ENCODE data around the gene SEMA3F.

The SEMA3F gene

DNA sequence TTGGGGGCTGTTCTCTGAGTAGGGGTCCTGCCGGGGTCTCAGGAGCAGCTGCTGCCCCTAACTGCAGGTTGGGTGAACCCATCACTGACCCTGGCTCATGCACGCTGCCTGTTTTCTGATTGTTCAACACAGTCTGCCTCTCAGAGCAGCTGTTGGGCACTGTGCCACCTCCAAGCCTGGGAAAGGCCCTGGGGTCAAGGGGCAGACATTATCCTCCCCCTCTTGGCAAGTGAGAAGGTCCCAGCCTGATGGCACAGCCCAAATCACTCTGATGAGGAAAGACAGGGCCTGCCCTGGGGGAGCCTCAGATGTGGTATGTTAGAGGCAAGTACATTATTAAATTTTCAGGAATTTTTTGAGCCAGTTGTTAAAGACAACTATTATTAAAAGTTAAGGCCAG, 22.2 kb downstream of the SEMA3F start:
- POLR2A ChIA-PET (ENCODE audit: low non-redundant PET): no interaction called here
- CTCF ChIA-PET: no interaction called here
- DNase-seq (ENCODE audit: low spot score): no peak
- TF ChIP-seq, protein P1, sequence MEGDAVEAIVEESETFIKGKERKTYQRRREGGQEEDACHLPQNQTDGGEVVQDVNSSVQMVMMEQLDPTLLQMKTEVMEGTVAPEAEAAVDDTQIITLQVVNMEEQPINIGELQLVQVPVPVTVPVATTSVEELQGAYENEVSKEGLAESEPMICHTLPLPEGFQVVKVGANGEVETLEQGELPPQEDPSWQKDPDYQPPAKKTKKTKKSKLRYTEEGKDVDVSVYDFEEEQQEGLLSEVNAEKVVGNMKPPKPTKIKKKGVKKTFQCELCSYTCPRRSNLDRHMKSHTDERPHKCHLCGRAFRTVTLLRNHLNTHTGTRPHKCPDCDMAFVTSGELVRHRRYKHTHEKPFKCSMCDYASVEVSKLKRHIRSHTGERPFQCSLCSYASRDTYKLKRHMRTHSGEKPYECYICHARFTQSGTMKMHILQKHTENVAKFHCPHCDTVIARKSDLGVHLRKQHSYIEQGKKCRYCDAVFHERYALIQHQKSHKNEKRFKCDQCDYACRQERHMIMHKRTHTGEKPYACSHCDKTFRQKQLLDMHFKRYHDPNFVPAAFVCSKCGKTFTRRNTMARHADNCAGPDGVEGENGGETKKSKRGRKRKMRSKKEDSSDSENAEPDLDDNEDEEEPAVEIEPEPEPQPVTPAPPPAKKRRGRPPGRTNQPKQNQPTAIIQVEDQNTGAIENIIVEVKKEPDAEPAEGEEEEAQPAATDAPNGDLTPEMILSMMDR (conservative IDR thresholded peaks at IDR 0.05; ENCODE audit: low read depth): no peak
- H3K27ac ChIP-seq: peak overlapping the region; percentile 99

DNA sequence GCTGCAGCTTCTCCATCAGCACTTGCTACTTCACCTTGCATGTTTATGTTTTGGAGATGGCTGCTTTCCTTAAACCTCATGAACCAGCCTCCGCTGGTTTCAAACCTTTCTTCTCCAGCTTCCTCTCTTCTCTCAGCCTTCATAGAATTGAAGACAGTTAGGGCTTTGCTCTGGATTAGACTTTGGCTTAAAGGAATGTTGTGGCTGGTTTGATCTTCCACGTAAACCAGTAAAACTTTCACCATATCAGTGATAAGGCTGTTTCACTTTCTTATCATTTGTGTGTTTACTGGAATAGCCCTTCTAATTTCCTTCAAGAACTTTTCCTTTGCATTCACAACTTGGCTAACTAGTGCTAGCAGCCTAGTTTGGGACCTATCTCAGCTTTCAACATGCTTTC, 24.6 kb downstream of the SEMA3F start:
- H3K27ac ChIP-seq: peak overlapping the region; percentile 99; the same call in 1 of the 2 replicates
- TF ChIP-seq, protein P1 (conservative IDR thresholded peaks at IDR 0.05; ENCODE audit: low read depth): no peak
- POLR2A ChIA-PET (ENCODE audit: low non-redundant PET): no interaction called here
- DNase-seq (ENCODE audit: low spot score): no peak
- CTCF ChIA-PET: interaction anchor here (0.5 kb wide), 1 partner anchor 72 kb away, joined by 3 read pairs; no protein-coding TSS in a partner anchor

DNA sequence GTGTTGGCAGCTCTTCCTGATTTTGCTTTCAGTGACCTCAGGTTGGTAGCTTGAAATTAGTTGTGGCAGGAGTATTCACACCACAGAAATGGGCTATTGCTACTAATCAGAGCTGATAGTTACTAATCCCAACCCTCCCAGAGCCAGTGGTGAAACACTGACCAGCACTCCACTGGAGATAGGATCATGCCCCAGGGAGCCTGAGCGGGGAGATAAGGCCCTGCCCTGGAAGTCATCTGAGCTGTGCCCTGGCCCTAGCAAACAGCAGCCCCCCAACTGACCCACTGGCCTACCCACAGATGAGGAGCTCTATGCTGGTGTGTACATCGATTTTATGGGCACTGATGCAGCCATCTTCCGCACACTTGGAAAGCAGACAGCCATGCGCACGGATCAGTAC, 26.9 kb downstream of the SEMA3F start:
- no peak for DNase-seq (ENCODE audit: low spot score)
- TF ChIP-seq, protein P1 (conservative IDR thresholded peaks at IDR 0.05; ENCODE audit: low read depth): no peak
- ChIA-PET POLR2A (ENCODE audit: low non-redundant PET) (no interaction called here), CTCF (no interaction called here)
- peak overlapping the region; percentile 80 for H3K27ac ChIP-seq

DNA sequence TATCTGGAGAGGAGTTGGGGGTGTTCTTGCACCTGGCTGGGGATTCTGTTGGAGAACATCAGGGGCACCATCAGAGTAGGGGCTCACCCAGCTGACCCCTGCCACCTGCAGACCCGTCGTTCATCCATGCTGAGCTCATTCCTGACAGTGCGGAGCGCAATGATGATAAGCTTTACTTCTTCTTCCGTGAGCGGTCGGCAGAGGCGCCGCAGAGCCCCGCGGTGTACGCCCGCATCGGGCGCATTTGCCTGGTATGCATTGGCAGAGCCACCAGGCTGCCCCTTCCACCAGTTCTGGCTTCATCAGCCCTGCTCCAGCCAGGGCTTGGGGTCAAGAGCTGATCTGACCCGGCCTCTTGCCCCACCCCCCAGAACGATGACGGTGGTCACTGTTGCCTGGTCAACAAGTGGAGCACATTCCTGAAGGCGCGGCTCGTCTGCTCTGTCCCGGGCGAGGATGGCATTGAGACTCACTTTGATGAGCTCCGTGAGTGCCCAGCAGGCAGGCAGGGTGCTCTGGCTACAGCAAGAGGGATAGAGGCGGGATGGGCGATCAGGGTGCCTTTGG, 27.5 kb downstream of the SEMA3F start:
- H3K27ac ChIP-seq: peak overlapping the region; percentile 80
- POLR2A ChIA-PET (ENCODE audit: low non-redundant PET): interaction anchor here (0.6 kb wide), 1 partner anchor 632 kb away, joined by 5 read pairs; no protein-coding TSS in a partner anchor
- TF ChIP-seq, protein P1 (conservative IDR thresholded peaks at IDR 0.05; ENCODE audit: low read depth): no peak
- no peak for DNase-seq (ENCODE audit: low spot score)
- CTCF ChIA-PET: no interaction called here

DNA sequence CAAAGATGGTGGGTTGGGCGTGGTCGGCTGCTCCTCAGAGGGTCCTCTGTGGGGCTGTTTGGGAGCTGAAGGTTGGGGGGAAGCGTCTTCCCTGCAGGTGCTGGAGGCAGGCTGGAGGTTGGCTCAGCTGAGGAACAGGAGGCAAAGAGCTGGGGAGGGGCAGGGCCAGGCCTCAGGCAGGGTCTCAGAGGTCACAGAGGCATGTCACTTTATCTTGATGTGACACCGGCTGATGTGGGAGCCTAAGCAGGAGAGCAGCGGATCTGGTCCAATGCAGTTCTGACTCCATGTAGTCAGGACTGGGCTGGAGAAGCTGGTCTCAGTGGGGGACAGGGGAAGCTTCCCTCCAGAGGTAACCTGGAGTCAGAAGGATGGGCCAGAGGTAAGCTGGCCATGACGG, 28.6 kb downstream of the SEMA3F start:
- ChIA-PET CTCF (no interaction called here), POLR2A (ENCODE audit: low non-redundant PET) (no interaction called here)
- no peak for DNase-seq (ENCODE audit: low spot score)

DNA sequence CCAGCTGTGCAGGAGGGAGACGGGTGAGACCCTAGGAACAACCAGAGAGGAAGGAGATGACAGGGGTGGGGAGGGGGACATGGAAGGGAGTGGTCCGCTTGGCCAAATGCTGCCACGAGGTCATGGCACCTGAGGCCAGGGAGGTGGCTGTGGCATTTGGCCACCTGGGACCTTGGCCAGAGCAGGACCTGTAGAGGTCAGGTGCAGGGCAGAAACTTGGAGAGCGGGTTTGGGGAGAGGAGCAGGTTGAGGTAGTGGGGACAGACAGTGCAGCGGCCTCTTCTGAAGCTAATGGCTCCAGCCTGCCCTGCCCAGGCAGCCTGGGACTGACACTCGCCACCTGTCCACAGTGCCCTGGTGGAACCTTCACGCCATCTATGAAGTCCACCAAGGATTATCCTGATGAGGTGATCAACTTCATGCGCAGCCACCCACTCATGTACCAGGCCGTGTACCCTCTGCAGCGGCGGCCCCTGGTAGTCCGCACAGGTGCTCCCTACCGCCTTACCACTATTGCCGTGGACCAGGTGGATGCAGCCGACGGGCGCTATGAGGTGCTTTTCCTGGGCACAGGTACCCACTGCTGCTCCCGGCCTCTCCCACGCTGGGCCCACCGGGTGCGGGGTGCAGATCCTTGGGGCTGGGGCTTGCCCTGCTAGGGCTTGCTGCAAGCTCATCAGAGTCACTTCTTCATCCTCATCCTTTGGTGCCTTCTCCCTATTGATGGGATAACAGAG, 29.3 kb downstream of the SEMA3F start:
- TF ChIP-seq, protein P1 (conservative IDR thresholded peaks at IDR 0.05; ENCODE audit: low read depth): no peak
- H3K27ac ChIP-seq: peak overlapping the region; percentile 80
- POLR2A ChIA-PET (ENCODE audit: low non-redundant PET): no interaction called here
- DNase-seq (ENCODE audit: low spot score): no peak
- CTCF ChIA-PET: no interaction called here

More for the DNA sequence above, 28.6 kb downstream of the SEMA3F start:
- peak overlapping the region; percentile 80 for H3K27ac ChIP-seq
- TF ChIP-seq, protein P1 (conservative IDR thresholded peaks at IDR 0.05; ENCODE audit: low read depth): no peak
